Measurements from ENCODE around the gene SCLY. TPM values are rescaled to one million over a fixed set of nuclear protein-coding genes. Genes with fewer than 3 reads are reported as not detected.

The SCLY gene, protein sequence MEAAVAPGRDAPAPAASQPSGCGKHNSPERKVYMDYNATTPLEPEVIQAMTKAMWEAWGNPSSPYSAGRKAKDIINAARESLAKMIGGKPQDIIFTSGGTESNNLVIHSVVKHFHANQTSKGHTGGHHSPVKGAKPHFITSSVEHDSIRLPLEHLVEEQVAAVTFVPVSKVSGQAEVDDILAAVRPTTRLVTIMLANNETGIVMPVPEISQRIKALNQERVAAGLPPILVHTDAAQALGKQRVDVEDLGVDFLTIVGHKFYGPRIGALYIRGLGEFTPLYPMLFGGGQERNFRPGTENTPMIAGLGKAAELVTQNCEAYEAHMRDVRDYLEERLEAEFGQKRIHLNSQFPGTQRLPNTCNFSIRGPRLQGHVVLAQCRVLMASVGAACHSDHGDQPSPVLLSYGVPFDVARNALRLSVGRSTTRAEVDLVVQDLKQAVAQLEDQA
- 10 to 100 TPM; 12.8 to 16.1 TPM for total RNA-seq
- 10 to 100 TPM in 1 of 2 donors, 1 to 10 TPM in 1; 7.8 to 11.3 TPM for polyA plus RNA-seq
- long read RNA-seq, donor 1, partial matches to known transcripts = 0 of 4 reads
- long read RNA-seq, donor 1, other reads (novel, unspliced or antisense) = 0 of 4 reads
- long read RNA-seq, donor 2 = 0 reads
- long read RNA-seq, donor 3, partial matches to known transcripts = 0 of 1 reads
- long read RNA-seq, donor 3, other reads (novel, unspliced or antisense) = 0 of 1 reads
- long read RNA-seq, donor 4 = 0 reads
- long read RNA-seq, donor 5, partial matches to known transcripts = 0 of 4 reads
- long read RNA-seq, donor 5, other reads (novel, unspliced or antisense) = 0 of 4 reads

DNA sequence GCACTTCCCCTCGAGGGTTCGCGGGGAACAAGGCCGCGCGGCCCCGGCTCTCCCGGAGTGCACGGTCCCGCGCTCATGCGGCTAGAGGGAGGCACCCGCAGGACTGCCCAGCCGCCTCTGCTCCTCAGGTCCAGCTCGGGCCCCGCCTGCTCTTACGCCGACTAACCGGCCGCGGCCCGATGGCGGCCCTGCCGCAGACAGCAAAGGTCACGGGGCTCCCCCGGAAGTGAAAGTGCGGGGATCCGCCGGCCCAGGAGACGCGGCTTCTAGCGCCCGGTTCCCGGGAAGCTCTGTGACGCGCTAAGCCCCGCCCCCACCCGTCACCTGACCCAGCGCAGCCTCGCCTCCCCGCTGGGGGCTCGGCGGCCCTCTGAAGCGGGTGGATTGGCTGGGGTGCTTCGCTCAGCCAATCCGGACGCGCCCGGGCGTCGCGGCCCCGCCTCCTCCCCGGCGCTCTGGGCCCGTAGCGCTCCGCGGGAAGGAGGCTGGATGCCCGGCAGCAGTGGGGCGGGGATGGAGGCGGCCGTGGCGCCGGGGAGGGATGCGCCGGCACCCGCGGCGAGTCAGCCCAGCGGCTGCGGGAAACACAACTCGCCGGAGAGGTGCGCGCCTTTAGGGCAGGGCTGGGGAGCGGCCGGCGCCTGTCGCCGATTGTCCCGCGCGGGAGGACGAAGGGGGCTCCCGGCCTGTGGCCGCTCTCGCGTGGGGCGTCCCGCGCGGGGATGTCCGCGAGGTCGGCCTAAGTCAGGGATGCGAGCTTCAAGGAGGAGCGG, at the start of gene SCLY:
SCLY (plus strand) TSS at position 460 of the 773 bp plus-strand sequence; CDS start at position 514, 54 bp downstream.
- ATAC-seq (ENCODE audit: insufficient read depth, low FRiP score) (peak; percentile 100), DNase-seq (peak; percentile 98 to 99 (median 99))
- H3K36me3 ChIP-seq (ENCODE audit: control insufficient read depth in 4 of 4, insufficient read depth in 4 of 4, low read length in 4 of 4) = peaks cover 0 to 3% (median 0%) of the 10 kb centered on the region in 4 donors
- H3K4me3 ChIP-seq = peak within 1 kb of the TSS; percentile 78
- peak within 1 kb of the TSS; percentile 88 to 96 for H3K27ac ChIP-seq (ENCODE audit: low read depth in 1 of 2, low read length in 1 of 2)
- TF ChIP-seq, protein P1, sequence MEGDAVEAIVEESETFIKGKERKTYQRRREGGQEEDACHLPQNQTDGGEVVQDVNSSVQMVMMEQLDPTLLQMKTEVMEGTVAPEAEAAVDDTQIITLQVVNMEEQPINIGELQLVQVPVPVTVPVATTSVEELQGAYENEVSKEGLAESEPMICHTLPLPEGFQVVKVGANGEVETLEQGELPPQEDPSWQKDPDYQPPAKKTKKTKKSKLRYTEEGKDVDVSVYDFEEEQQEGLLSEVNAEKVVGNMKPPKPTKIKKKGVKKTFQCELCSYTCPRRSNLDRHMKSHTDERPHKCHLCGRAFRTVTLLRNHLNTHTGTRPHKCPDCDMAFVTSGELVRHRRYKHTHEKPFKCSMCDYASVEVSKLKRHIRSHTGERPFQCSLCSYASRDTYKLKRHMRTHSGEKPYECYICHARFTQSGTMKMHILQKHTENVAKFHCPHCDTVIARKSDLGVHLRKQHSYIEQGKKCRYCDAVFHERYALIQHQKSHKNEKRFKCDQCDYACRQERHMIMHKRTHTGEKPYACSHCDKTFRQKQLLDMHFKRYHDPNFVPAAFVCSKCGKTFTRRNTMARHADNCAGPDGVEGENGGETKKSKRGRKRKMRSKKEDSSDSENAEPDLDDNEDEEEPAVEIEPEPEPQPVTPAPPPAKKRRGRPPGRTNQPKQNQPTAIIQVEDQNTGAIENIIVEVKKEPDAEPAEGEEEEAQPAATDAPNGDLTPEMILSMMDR (IDR thresholded peaks at IDR 0.05; ENCODE audit: control extremely low read depth, extremely low read depth) = no peak
- no peaks in the 10 kb centered on the region for H3K9me3 ChIP-seq (ENCODE audit: control insufficient read depth in 4 of 4, insufficient read depth in 3 of 4, low read length in 3 of 4)
- peaks cover 2 to 12% (median 6%) of the 10 kb centered on the region in 5 donors for H3K4me1 ChIP-seq (ENCODE audit: control insufficient read depth in 5 of 5, insufficient read depth in 5 of 5, low read length in 5 of 5)
- 1% methylated on average over 82 to 98 of the region's 98 CpGs for WGBS, 2 donors
- H3K9ac ChIP-seq (ENCODE audit: insufficient read depth in 1 of 2, low read length in 2 of 2) = peak within 1 kb of the TSS; percentile 78 to 84
- H3K27me3 ChIP-seq (ENCODE audit: control insufficient read depth in 3 of 3, insufficient read depth in 3 of 3, low read length in 2 of 3) = peaks cover 0 to 3% (median 2%) of the 10 kb centered on the region in 3 donors

DNA sequence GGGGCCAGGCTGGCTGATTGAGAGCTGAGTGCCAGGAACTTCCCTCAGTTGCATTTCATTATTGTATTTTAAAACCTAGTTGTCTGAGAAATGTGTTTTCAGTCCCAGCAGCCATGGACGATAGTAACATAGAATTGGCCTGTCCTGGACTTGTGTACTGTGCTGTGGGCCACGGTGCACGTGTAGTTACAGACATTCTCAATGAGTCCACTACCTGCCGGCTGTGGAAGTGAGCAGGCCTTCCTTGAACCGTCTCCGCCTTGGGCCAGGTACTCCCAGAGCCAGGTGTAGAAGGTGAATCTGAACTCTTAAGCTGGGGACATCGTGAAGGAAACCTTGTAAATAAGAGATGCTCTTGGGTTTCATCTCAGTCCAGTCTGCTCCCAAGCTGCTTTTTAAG, 47.0 kb upstream of the SCLY start:
- Histone ChIP-seq H3K36me3 (ENCODE audit: control insufficient read depth in 4 of 4, insufficient read depth in 4 of 4, low read length in 4 of 4) (peaks cover 0 to 10% (median 1%) of the 10 kb centered on the region in 4 donors), H3K9me3 (ENCODE audit: control insufficient read depth in 4 of 4, insufficient read depth in 3 of 4, low read length in 3 of 4) (no peaks in the 10 kb centered on the region), H3K27ac (ENCODE audit: low read depth in 1 of 2, low read length in 1 of 2) (no peak overlapping the region), H3K9ac (ENCODE audit: insufficient read depth in 1 of 2, low read length in 2 of 2) (no peak overlapping the region), H3K4me1 (ENCODE audit: control insufficient read depth in 5 of 5, insufficient read depth in 5 of 5, low read length in 5 of 5) (peaks cover 0 to 3% (median 0%) of the 10 kb centered on the region in 5 donors), H3K27me3 (ENCODE audit: control insufficient read depth in 3 of 3, insufficient read depth in 3 of 3, low read length in 2 of 3) (no peaks in the 10 kb centered on the region), H3K4me3 (no peak overlapping the region)
- WGBS, 2 donors = 97 to 99% methylated on average over 7 of the region's 7 CpGs
- TF ChIP-seq, protein P1 (IDR thresholded peaks at IDR 0.05; ENCODE audit: control extremely low read depth, extremely low read depth) = no peak
- no peak for DNase-seq
- ATAC-seq (ENCODE audit: insufficient read depth, low FRiP score) = no peak

DNA sequence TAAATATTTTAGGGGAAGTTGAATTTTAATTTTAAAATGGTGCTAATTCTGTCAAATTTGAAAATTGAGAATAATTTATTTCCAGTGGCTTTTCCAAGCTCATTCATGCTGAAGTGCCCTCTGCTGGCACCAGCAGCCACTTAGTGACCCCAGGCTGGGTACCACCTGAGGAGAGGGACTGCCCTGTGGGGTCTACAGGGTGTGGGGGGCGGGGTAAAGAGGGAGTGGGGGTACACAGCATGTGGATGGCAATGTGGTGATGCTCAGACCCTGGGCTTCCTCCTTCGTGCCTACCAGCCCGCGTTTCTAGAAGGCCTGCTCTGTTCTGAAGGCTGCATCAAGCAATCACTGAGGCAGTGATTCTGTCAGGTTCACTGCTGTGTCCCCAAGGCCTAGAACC, 45.1 kb upstream of the SCLY start:
- Histone ChIP-seq H3K9me3 (ENCODE audit: control insufficient read depth in 4 of 4, insufficient read depth in 3 of 4, low read length in 3 of 4) (no peaks in the 10 kb centered on the region), H3K36me3 (ENCODE audit: control insufficient read depth in 4 of 4, insufficient read depth in 4 of 4, low read length in 4 of 4) (peaks cover 0 to 13% (median 1%) of the 10 kb centered on the region in 4 donors), H3K9ac (ENCODE audit: insufficient read depth in 1 of 2, low read length in 2 of 2) (no peak overlapping the region), H3K4me1 (ENCODE audit: control insufficient read depth in 5 of 5, insufficient read depth in 5 of 5, low read length in 5 of 5) (no peaks in the 10 kb centered on the region), H3K27ac (ENCODE audit: low read depth in 1 of 2, low read length in 1 of 2) (no peak overlapping the region), H3K4me3 (no peak overlapping the region), H3K27me3 (ENCODE audit: control insufficient read depth in 3 of 3, insufficient read depth in 3 of 3, low read length in 2 of 3) (no peaks in the 10 kb centered on the region)
- WGBS, 2 donors = 96 to 100% methylated on average over 4 of the region's 4 CpGs
- ATAC-seq (ENCODE audit: insufficient read depth, low FRiP score) (no peak), DNase-seq (no peak)
- TF ChIP-seq, protein P1 (IDR thresholded peaks at IDR 0.05; ENCODE audit: control extremely low read depth, extremely low read depth) = no peak
